H1 (cell line): ENCODE results near the gene ZFP36L1. TPM values are rescaled to one million over a fixed set of nuclear protein-coding genes. Genes with fewer than 3 reads are reported as not detected.

Experiments used
- CTCF ChIA-PET: fragments of 300-600 bp; sonication (Branson Sonifier 250); formaldehyde crosslinking; loops from one replicate; lab custom pipeline; 2021; ENCODE audit not compliant: partially characterized antibody; lab: Charles Lee
- POLR2A ChIA-PET: fragments of 300-600 bp; sonication (Branson Sonifier 250); formaldehyde crosslinking; loops from one replicate; lab custom pipeline; 2021; ENCODE audit warnings: inconsistent platforms; ENCODE audit not compliant: partially characterized antibody; lab: Charles Lee
- DNase-seq, 2 experiments: peaks; one replicate each; pipeline versions ENCODE4 v3.0.0 to v3.0.0-alpha.2; 2010 to 2022; ENCODE audit warnings: low spot score in 2 of 2, low read depth in 1 of 2, mixed read lengths in 1 of 2
- FAIRE-seq: peaks from 2 replicates; lab custom pipeline; 2011; peaks lifted over from hg19 to GRCh38; lab: Jason Lieb, UNC
- H2AFZ ChIP-seq: 2 replicates; pipeline ENCODE4 v1.8.1; 2012; ENCODE audit warnings: low read length, inconsistent platforms
- H2AK5ac ChIP-seq: 2 replicates; pipeline ENCODE4 v1.6.1; 2013; ENCODE audit warnings: low read depth, low read length
- H2BK120ac ChIP-seq: replicated peaks from 2 replicates; pipeline ENCODE3; 2013; ENCODE audit warnings: low read depth, low read length, inconsistent platforms
- H2BK12ac ChIP-seq: 2 replicates; pipeline ENCODE4 v1.6.1; 2013; ENCODE audit warnings: low read depth, low read length
- H2BK15ac ChIP-seq: 2 replicates; pipeline ENCODE4 v1.6.1; 2013; ENCODE audit warnings: low read length
- H2BK20ac ChIP-seq: 2 replicates; pipeline ENCODE4 v1.6.1; 2013; ENCODE audit warnings: low read length
- H2BK5ac ChIP-seq: 2 replicates; pipeline ENCODE4 v1.6.1; 2013; ENCODE audit warnings: low read depth, low read length
- H3K14ac ChIP-seq: 2 replicates; pipeline ENCODE4 v1.6.1; 2013; ENCODE audit warnings: inconsistent platforms; ENCODE audit not compliant: insufficient read length
- H3K18ac ChIP-seq: 2 replicates; pipeline ENCODE4 v1.6.1; 2013; ENCODE audit warnings: low read length; ENCODE audit errors: extremely low read depth
- H3K23ac ChIP-seq: 2 replicates; pipeline ENCODE4 v1.6.1; 2013; ENCODE audit warnings: inconsistent platforms; ENCODE audit not compliant: insufficient read length
- H3K23me2 ChIP-seq: 2 replicates; pipeline ENCODE4 v1.6.1; 2013; ENCODE audit warnings: low read depth, low read length
- H3K27ac ChIP-seq: 2 replicates; pipeline ENCODE4 v1.6.1; 2011; ENCODE audit warnings: low read depth, low read length, inconsistent platforms
- H3K27me3 ChIP-seq, 4 experiments: replicated peaks in 1 of 4; 1 replicate in 1 of 4; 2 replicates in 3 of 4; pipeline versions ENCODE4 v1.6.1 to v1.8.1; 2011 to 2013; ENCODE audit warnings: low read length in 3 of 4, mild to moderate bottlenecking in 3 of 4, inconsistent platforms in 2 of 4, mixed read lengths in 2 of 4, moderate library complexity in 1 of 4; ENCODE audit not compliant: control insufficient read depth in 3 of 4, insufficient read depth in 3 of 4; ENCODE audit errors: extremely low read depth in 1 of 4
- H3K36me3 ChIP-seq, 4 experiments: 2 replicates each; pipeline versions ENCODE4 v1.6.1 to v1.8.1; 2011 to 2013; ENCODE audit warnings: mild to moderate bottlenecking in 4 of 4, low read length in 3 of 4, moderate library complexity in 2 of 4, control low read depth in 1 of 4, inconsistent platforms in 1 of 4; ENCODE audit not compliant: insufficient read depth in 4 of 4, control insufficient read depth in 2 of 4
- H3K4ac ChIP-seq: replicated peaks from 2 replicates; pipeline ENCODE3; 2013; ENCODE audit warnings: low read length, low read depth, mixed read lengths, inconsistent platforms; ENCODE audit not compliant: insufficient read length
- H3K4me1 ChIP-seq, 4 experiments: replicated peaks in 1 of 4; 1 replicate in 1 of 4; 2 replicates in 3 of 4; pipeline versions ENCODE4 v1.6.1 to v1.8.1; 2011 to 2013; ENCODE audit warnings: low read length in 3 of 4, inconsistent platforms in 2 of 4, mixed read lengths in 1 of 4; ENCODE audit not compliant: insufficient read depth in 4 of 4, control insufficient read depth in 3 of 4
- H3K4me2 ChIP-seq, 2 experiments: 2 replicates each; pipeline versions ENCODE4 v1.6.1 to v1.8.1; 2011 to 2013; ENCODE audit warnings: low read depth in 2 of 2, low read length in 2 of 2, control low read depth in 1 of 2, inconsistent platforms in 1 of 2, mild to moderate bottlenecking in 1 of 2; ENCODE audit not compliant: insufficient read depth in 1 of 2
- H3K4me3 ChIP-seq, 4 experiments: fragments of 200-600, 300-600 bp in 1 of 4; sonication (generic), shearing (Covaris generic), sonication (Bioruptor Twin) in 1 of 4; 2 replicates each; pipeline versions ENCODE4 v1.5.1 to v1.8.1; 2011 to 2016; ENCODE audit warnings: low read length in 4 of 4, low read depth in 3 of 4, control low read depth in 2 of 4, inconsistent platforms in 2 of 4, mild to moderate bottlenecking in 2 of 4, mixed read lengths in 1 of 4, moderate library complexity in 1 of 4; ENCODE audit not compliant: insufficient read depth in 2 of 4; ENCODE audit errors: extremely low read depth in 1 of 4
- H3K56ac ChIP-seq: replicated peaks from 2 replicates; pipeline ENCODE3; 2013; ENCODE audit warnings: low read depth, mild to moderate bottlenecking, mixed read lengths, low read length, inconsistent platforms; ENCODE audit not compliant: insufficient read length
- H3K79me1 ChIP-seq: 2 replicates; pipeline ENCODE4 v1.6.1; 2013; ENCODE audit warnings: low read depth, low read length, control low read depth
- H3K79me2 ChIP-seq, 2 experiments: 2 replicates each; pipeline versions ENCODE4 v1.6.1 to v1.8.1; 2012 to 2013; ENCODE audit warnings: low read length in 2 of 2, mild to moderate bottlenecking in 2 of 2, inconsistent platforms in 1 of 2; ENCODE audit not compliant: insufficient read depth in 2 of 2, control insufficient read depth in 1 of 2
- H3K9ac ChIP-seq, 4 experiments: replicated peaks in 1 of 4; 1 replicate in 1 of 4; 2 replicates in 3 of 4; pipeline versions ENCODE4 v1.6.1 to v1.8.1; 2011 to 2013; ENCODE audit warnings: low read depth in 3 of 4, low read length in 3 of 4, control low read depth in 2 of 4, mild to moderate bottlenecking in 2 of 4, moderate library complexity in 2 of 4, inconsistent platforms in 1 of 4; ENCODE audit errors: extremely low read depth in 1 of 4
- H3K9me3 ChIP-seq, 2 experiments: 2 replicates each; pipeline versions ENCODE4 v1.6.1 to v1.8.1; 2012 to 2013; ENCODE audit warnings: mild to moderate bottlenecking in 2 of 2, moderate library complexity in 2 of 2, control low read depth in 1 of 2, inconsistent platforms in 1 of 2, low read depth in 1 of 2, low read length in 1 of 2, mixed read lengths in 1 of 2; ENCODE audit not compliant: insufficient read depth in 2 of 2
- H4K20me1 ChIP-seq, 2 experiments: replicated peaks in 1 of 2; 2 replicates each; pipeline versions ENCODE3 to v1.8.1; 2011 to 2013; ENCODE audit warnings: inconsistent platforms in 2 of 2, low read length in 2 of 2, mild to moderate bottlenecking in 1 of 2; ENCODE audit not compliant: insufficient read depth in 2 of 2, control insufficient read depth in 1 of 2
- H4K5ac ChIP-seq: 2 replicates; pipeline ENCODE4 v1.6.1; 2013; ENCODE audit warnings: low read length, low read depth, mixed read lengths, inconsistent platforms; ENCODE audit not compliant: insufficient read length
- H4K8ac ChIP-seq: 2 replicates; pipeline ENCODE4 v1.8.0; 2013; ENCODE audit warnings: mild to moderate bottlenecking, moderate library complexity, low read length, inconsistent platforms; ENCODE audit not compliant: insufficient read depth; ENCODE audit errors: extremely low read depth
- H4K91ac ChIP-seq: replicated peaks from 2 replicates; pipeline ENCODE3; 2013; ENCODE audit warnings: low read length, mixed read lengths, inconsistent platforms; ENCODE audit not compliant: insufficient read length
- KDM1A ChIP-seq: fragments of 200-600, 300-600 bp; sonication (generic); IDR thresholded peaks from 2 replicates; pipeline ENCODE4 v1.7.1; 2016; ENCODE audit warnings: mild to moderate bottlenecking, low read length, borderline replicate concordance
- POLR2A ChIP-seq, 2 experiments: IDR thresholded peaks; 1 replicate in 1 of 2; 2 replicates in 1 of 2; pipeline ENCODE4 v1.6.1; 2011; ENCODE audit warnings: low read depth in 2 of 2, low read length in 2 of 2, mild to moderate bottlenecking in 2 of 2; ENCODE audit errors: control extremely low read depth in 1 of 2
- RAD21 ChIP-seq, 2 experiments: IDR thresholded peaks in 1 of 2; conservative IDR thresholded peaks in 1 of 2; 2 replicates each; pipeline ENCODE4 v1.6.1; 2011; ENCODE audit warnings: low read depth in 2 of 2, low read length in 2 of 2, improper control_type of control experiment in 1 of 2, inconsistent platforms in 1 of 2, mild to moderate bottlenecking in 1 of 2, moderate library complexity in 1 of 2
- SIN3A ChIP-seq, 2 experiments: IDR thresholded peaks in 1 of 2; conservative IDR thresholded peaks in 1 of 2; 2 replicates each; pipeline ENCODE4 v1.6.1; 2011 to 2012; ENCODE audit warnings: low read length in 2 of 2, improper control_type of control experiment in 1 of 2, low read depth in 1 of 2, mild to moderate bottlenecking in 1 of 2
- WGBS, 2 experiments: shearing (Covaris generic) in 1 of 2; methylation state at CpG; one replicate each; pipeline versions ENCODE4 v1.1.6 to v1.1.7; 2013 to 2015; ENCODE audit warnings: low lambda C conversion rate in 2 of 2, mixed read lengths in 2 of 2, inconsistent platforms in 1 of 2, low coverage in 1 of 2, missing lambda C conversion rate in 1 of 2; ENCODE audit not compliant: insufficient replicate concordance in 2 of 2, insufficient coverage in 1 of 2, insufficient read length in 1 of 2; ENCODE audit errors: extremely low coverage in 1 of 2, missing lambda C conversion rate in 1 of 2; 5-methylcytosine and 5-hydroxymethylcytosine counted together
- polyA plus RNA-seq, 7 experiments: library from polyadenylated mRNA; depleted of rRNA in 3 of 7; stranded (reverse) in 5 of 7; unstranded in 2 of 7; fragments of >200 nt in 5 of 7; fragments of 200-250 nt in 2 of 7; gene quantifications; 1 replicate in 5 of 7; 2 replicates in 1 of 7; 4 replicates in 1 of 7; pipeline versions ENCODE4 v1.2.1 to v1.2.3, GENCODE V29; 2011 to 2013; ENCODE audit warnings: missing spikeins in 2 of 7, mixed read lengths in 2 of 7
- total RNA-seq: library from RNA; stranded (reverse); fragmentation: NEBNext Ultra II Directional; extraction: Animal tissue kit (Norgen Biotek cat#: 25700); gene quantifications from 2 replicates; pipeline ENCODE4 v1.2.1, GENCODE V29; 2021
- TF ChIP-seq, protein P1 (sequence below): IDR thresholded peaks from 2 replicates; pipeline ENCODE4 v1.6.1; 2012; ENCODE audit warnings: inconsistent platforms

ZFP36L1 gene
- total and polyA plus RNA-seq, 2 of the 8 experiments (the other 6 are each of a cell fraction or from before 2014, with no cell fraction given), result 80.4 to 132 TPM

DNA sequence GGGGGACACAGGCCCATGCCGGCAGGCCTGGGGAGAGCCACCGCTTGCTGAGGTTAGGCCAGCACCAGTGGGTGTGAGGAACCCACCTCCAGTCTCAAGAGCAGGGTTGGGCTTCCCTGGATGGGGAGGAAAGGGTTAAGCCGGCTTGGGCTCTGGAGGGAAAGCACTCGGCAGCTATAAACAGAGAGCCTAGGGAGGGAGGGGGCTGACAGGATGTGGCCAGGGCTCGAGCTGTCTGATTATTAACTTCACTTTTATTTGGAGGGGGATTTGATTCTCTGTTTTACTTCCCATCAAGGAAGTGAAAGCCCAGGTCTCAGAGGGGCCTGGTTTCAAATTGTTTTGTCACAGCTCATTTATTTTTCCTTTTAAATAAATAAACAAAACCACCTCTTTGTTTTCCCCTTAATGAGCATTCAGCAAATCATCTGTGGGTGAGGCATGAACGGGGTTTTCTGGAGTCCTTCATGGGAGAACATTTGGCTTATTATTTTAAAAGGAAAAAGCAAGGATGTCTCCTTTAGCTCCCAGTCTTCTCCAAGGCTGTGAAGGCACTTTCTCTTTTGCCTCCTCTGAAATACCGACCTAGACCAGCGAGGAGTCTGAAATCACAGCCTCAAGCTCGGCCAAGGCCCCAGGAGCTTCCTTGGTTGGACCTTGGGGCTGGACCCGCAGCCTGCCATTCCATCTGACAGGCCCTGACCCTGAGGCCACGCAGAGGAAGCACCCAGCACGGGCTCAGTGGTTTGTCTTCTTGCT is 21.9 kb upstream of the ZFP36L1 start:
- CTCF ChIA-PET, result interaction anchor here (0.6 to 7.2 kb wide), 16 partner anchors 9 to 878 kb away, joined by 3 to 76 read pairs (median 4); no protein-coding TSS in a partner anchor
- H3K9me3 ChIP-seq, result no peaks in the 10 kb centered on the region
- H3K56ac ChIP-seq, result no peak overlapping the region
- H3K27me3 ChIP-seq, result peaks cover 0 to 3% (median 2%) of the 10 kb centered on the region in 4 experiments; a peak in 2 of 7 replicates
- H3K4me3 ChIP-seq, result peak overlapping the region in 2 of 4 experiments; percentile 10 to 27; a peak in 2 of 8 replicates
- H4K8ac ChIP-seq, result no peak overlapping the region
- H3K23ac ChIP-seq, result no peak overlapping the region
- no peak overlapping the region; a peak in 1 of 7 replicates for H3K9ac ChIP-seq
- peaks cover 6 to 34% (median 24%) of the 10 kb centered on the region in 4 experiments for H3K4me1 ChIP-seq
- no peak overlapping the region for H2AFZ ChIP-seq
- H3K79me2 ChIP-seq, result peaks cover 0 to 7% of the 10 kb centered on the region in 2 experiments; a peak in 1 of 4 replicates
- H3K23me2 ChIP-seq, result no peaks in the 10 kb centered on the region; the same call in 1 of the 2 replicates
- peak overlapping the region; percentile 51 for H4K5ac ChIP-seq
- no peaks in the 10 kb centered on the region for H3K36me3 ChIP-seq
- peak overlapping the region; percentile 73 for H3K4ac ChIP-seq
- peak overlapping the region; percentile 39 for H2BK120ac ChIP-seq
- no peaks in the 10 kb centered on the region for H3K79me1 ChIP-seq
- 0 out of 2 replicates have a peak overlapping the region, but pooled peaks have one; percentile 1 for H2AK5ac ChIP-seq
- WGBS, 2 experiments, result 38% methylated on average over 12 of the region's 12 CpGs; no CpG with 5 or more reads in 1 of the 2 experiments
- peak overlapping the region; percentile 62 for H2BK20ac ChIP-seq
- peak overlapping the region; percentile 64 for H3K18ac ChIP-seq
- H3K27ac ChIP-seq, result no peak overlapping the region
- H2BK15ac ChIP-seq, result peak overlapping the region; percentile 48; the same call in 1 of the 2 replicates
- POLR2A ChIA-PET, result interaction anchor here (0.8 to 9.9 kb wide), 9 partner anchors 8 to 569 kb away, joined by 3 to 222 read pairs (median 6); partner anchors contain the start of gene ZFP36L1
- H4K91ac ChIP-seq, result peak overlapping the region; percentile 86
- FAIRE-seq, result no peak
- TF ChIP-seq RAD21 (IDR thresholded peaks at IDR 0.05 in 1 of 2, conservative IDR thresholded peaks at IDR 0.05 in 1 of 2; ENCODE audit: low read depth in 2 of 2, low read length in 2 of 2), result peak in 1 of 2 experiments; percentile 31; a peak in 2 of 4 replicates
- 0 out of 4 replicates have a peak, but pooled peaks have one; percentile 17 to 27 for TF ChIP-seq SIN3A (conservative IDR thresholded peaks at IDR 0.05 in 1 of 2, IDR thresholded peaks at IDR 0.05 in 1 of 2; ENCODE audit: low read depth in 1 of 2, low read length in 2 of 2)
- TF ChIP-seq, protein P1, sequence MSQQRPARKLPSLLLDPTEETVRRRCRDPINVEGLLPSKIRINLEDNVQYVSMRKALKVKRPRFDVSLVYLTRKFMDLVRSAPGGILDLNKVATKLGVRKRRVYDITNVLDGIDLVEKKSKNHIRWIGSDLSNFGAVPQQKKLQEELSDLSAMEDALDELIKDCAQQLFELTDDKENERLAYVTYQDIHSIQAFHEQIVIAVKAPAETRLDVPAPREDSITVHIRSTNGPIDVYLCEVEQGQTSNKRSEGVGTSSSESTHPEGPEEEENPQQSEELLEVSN, result peak; percentile 22; the same call in 1 of the 2 replicates
- TF ChIP-seq POLR2A (IDR thresholded peaks at IDR 0.05; ENCODE audit: control extremely low read depth in 1 of 2, low read depth in 2 of 2, low read length in 2 of 2), result 0 out of 3 replicates have a peak, but pooled peaks of 1 of the 2 experiments have one; percentile 32
- no peak for TF ChIP-seq KDM1A
- H4K20me1 ChIP-seq, result no peaks in the 10 kb centered on the region
- H3K14ac ChIP-seq, result no peak overlapping the region
- H2BK12ac ChIP-seq, result peak overlapping the region; percentile 86
- peak overlapping the region; percentile 90; the same call in 1 of the 2 replicates for H2BK5ac ChIP-seq
- peak overlapping the region; percentile 0 to 24; a peak in 3 of 4 replicates for H3K4me2 ChIP-seq
- no peak for DNase-seq
